HCT116 (cell line): Measurements from ENCODE around the gene ADD2.

Source experiments
- CTCF ChIP-seq, 3 experiments: fragments of 200-600 bp in 1 of 3; sonication (generic) in 1 of 3; IDR thresholded peaks in 2 of 3; conservative IDR thresholded peaks in 1 of 3; 2 replicates each; pipeline ENCODE4 v1.5.1; 2012 to 2017; ENCODE audit warnings: low read depth in 2 of 3, low read length in 2 of 3, antibody characterized with exemption in 1 of 3, borderline replicate concordance in 1 of 3, control low read depth in 1 of 3, mild to moderate bottlenecking in 1 of 3, mixed read lengths in 1 of 3, mixed run types in 1 of 3, moderate library complexity in 1 of 3; ENCODE audit not compliant: insufficient read depth in 1 of 3
- EGR1 ChIP-seq: IDR thresholded peaks from 2 replicates; pipeline ENCODE4 v1.6.1; 2012; ENCODE audit warnings: low read depth
- EZH2 ChIP-seq: fragments of 200-600 bp; sonication (generic); IDR thresholded peaks from 2 replicates; pipeline ENCODE4 v1.6.1; 2017; ENCODE audit warnings: antibody characterized with exemption, mixed run types
- EZH2phosphoT487 ChIP-seq: fragments of 200-600 bp; IDR thresholded peaks from 2 replicates; pipeline ENCODE4 v1.6.1; 2018; ENCODE audit warnings: antibody characterized with exemption, borderline replicate concordance
- JUND ChIP-seq: IDR thresholded peaks from 2 replicates; pipeline ENCODE4 v1.6.1; 2012
- MAX ChIP-seq: IDR thresholded peaks from 2 replicates; pipeline ENCODE4 v1.6.1; 2012
- POLR2A ChIP-seq: IDR thresholded peaks from 2 replicates; pipeline ENCODE4 v1.7.0; 2011; ENCODE audit warnings: borderline replicate concordance; ENCODE audit not compliant: insufficient read depth, insufficient read length; ENCODE audit errors: extremely low read depth
- POLR2AphosphoS5 ChIP-seq: IDR thresholded peaks from 2 replicates; pipeline ENCODE4 v1.6.1; 2011; ENCODE audit warnings: mild to moderate bottlenecking, low read depth, low read length, moderate library complexity
- SIN3A ChIP-seq: IDR thresholded peaks from 2 replicates; pipeline ENCODE4 v1.6.1; 2012; ENCODE audit warnings: low read depth
- ZFX ChIP-seq: fragments of 450-650 bp; IDR thresholded peaks from 2 replicates; pipeline ENCODE4 v1.6.1; 2017
- ZNF274 ChIP-seq: fragments of 200-500 bp; sonication (Bioruptor generic); IDR thresholded peaks from 2 replicates; pipeline ENCODE4 v1.6.1; 2014; ENCODE audit warnings: mild to moderate bottlenecking, low read depth, low read length, inconsistent platforms
- TF ChIP-seq, protein P1 (sequence below): IDR thresholded peaks from 2 replicates; pipeline ENCODE4 v1.6.1; 2012; ENCODE audit warnings: low read depth

DNA sequence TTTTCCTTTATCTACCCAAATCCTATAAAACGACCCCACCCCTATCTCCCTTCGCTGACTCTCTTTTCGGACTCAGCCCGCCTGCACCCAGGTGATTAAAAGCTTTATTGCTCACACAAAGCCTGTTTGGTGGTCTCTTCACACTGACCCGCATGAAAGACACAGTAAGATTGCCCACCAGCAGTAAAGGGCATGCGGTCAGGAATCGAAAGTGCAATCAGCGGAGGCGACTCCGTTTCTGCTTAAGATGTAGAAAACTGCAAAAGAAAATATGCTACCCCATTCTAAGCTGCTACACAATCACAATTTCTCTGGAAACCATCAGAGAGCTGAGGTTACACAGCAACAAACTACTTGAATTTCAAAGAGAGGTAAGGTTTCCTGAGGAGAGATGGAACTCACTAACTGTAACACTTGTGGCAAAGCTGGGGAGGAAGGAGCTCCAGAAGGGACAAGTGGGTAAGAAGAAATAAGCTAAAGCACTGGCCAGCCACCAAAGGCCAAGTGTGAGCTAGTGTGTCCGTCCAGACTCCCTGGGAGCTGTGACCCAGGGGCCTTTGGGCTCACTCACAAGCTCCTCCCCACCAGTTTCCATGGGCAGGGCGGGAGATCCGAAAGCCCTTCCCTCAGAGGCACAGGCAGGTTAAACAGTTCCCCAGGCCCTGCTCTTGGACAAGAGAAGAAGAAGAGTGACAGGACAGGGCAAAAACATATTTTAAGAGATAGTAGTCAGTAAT, 141.6 kb downstream of the ADD2 start:
- TF ChIP-seq POLR2AphosphoS5 (no peak), CTCF (IDR thresholded peaks at IDR 0.05 in 2 of 3, conservative IDR thresholded peaks at IDR 0.05 in 1 of 3; ENCODE audit: borderline replicate concordance in 1 of 3, insufficient read depth in 1 of 3, low read depth in 2 of 3, low read length in 2 of 3) (no peak), EGR1 (no peak), EZH2 (no peak), POLR2A (no peak), SIN3A (no peak), JUND (no peak), ZFX (no peak), ZNF274 (no peak), EZH2phosphoT487 (no peak), MAX (no peak)
- TF ChIP-seq, protein P1, sequence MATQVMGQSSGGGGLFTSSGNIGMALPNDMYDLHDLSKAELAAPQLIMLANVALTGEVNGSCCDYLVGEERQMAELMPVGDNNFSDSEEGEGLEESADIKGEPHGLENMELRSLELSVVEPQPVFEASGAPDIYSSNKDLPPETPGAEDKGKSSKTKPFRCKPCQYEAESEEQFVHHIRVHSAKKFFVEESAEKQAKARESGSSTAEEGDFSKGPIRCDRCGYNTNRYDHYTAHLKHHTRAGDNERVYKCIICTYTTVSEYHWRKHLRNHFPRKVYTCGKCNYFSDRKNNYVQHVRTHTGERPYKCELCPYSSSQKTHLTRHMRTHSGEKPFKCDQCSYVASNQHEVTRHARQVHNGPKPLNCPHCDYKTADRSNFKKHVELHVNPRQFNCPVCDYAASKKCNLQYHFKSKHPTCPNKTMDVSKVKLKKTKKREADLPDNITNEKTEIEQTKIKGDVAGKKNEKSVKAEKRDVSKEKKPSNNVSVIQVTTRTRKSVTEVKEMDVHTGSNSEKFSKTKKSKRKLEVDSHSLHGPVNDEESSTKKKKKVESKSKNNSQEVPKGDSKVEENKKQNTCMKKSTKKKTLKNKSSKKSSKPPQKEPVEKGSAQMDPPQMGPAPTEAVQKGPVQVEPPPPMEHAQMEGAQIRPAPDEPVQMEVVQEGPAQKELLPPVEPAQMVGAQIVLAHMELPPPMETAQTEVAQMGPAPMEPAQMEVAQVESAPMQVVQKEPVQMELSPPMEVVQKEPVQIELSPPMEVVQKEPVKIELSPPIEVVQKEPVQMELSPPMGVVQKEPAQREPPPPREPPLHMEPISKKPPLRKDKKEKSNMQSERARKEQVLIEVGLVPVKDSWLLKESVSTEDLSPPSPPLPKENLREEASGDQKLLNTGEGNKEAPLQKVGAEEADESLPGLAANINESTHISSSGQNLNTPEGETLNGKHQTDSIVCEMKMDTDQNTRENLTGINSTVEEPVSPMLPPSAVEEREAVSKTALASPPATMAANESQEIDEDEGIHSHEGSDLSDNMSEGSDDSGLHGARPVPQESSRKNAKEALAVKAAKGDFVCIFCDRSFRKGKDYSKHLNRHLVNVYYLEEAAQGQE = no peak
